ENCODE results near the gene FZD7. TPM values are rescaled to one million over a fixed set of nuclear protein-coding genes. Genes with fewer than 3 reads are reported as not detected.

Gene FZD7
- polyA plus RNA-seq, 2 donors: 2.7 to 5.7 TPM

DNA sequence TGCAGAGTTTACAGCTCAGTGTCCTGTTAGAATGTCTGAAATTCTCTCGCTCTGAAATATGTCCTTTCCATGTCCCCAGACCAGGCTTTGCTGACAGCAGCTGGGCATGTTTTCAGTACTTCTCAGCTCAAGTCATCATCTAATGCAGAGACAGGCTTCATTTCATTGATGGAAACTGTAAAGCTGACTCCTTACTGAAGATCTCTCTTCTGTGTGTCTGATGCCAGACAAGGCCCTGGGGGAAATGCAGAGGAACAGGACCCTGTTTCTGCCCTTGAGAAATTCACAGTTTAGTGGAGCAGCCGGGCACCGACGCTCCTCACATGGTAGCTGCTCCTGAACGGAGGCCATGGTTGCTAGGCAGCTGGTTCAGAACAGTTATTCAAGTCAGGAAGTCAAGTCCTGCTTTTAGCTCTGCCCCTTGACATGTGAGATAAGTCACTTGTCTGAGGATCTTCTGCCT is 24.6 kb upstream of the FZD7 start:
- Histone ChIP-seq H3K9me3 (ENCODE audit: control insufficient read depth in 2 of 2, insufficient read depth in 1 of 2, low read depth in 1 of 2, low read length in 1 of 2) (no peaks in the 10 kb centered on the region), H3K4me1 (ENCODE audit: control insufficient read depth in 2 of 2, insufficient read depth in 2 of 2, low read length in 1 of 2) (no peaks in the 10 kb centered on the region), H3K27ac (ENCODE audit: low read depth in 2 of 2, low read length in 1 of 2) (no peak overlapping the region), H3K27me3 (ENCODE audit: control insufficient read depth in 1 of 2, insufficient read depth in 2 of 2, low read length in 2 of 2) (no peaks in the 10 kb centered on the region), H3K36me3 (ENCODE audit: control insufficient read depth in 2 of 2, insufficient read depth in 2 of 2, low read length in 1 of 2) (no peaks in the 10 kb centered on the region), H3K4me3 (ENCODE audit: low read depth in 1 of 2, low read length in 2 of 2) (no peak overlapping the region)
- WGBS, 2 donors: 53 to 75% methylated on average over 5 of the region's 5 CpGs

DNA sequence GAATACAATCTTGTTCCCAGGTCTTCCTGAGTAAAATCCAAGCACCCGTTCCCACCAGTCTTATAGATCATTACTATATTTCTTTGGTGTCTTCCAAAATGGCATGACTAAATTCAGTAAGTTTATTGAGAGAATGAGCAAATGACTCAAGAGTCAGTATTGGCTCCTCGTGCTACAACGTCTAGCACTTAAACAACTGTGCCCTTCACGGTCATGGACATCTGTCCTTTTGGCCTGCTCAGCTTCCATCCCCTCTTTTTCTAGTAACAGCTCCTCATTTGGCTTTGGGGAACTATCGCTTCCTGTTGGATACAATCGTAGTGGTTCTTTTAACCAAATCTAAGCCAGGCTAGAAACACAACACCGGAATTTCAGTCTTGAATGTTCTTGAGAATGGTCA is 24.1 kb upstream of the FZD7 start:
- H3K9me3 ChIP-seq (ENCODE audit: control insufficient read depth in 2 of 2, insufficient read depth in 1 of 2, low read depth in 1 of 2, low read length in 1 of 2): no peaks in the 10 kb centered on the region
- 89 to 90% methylated on average over 7 of the region's 7 CpGs for WGBS, 2 donors
- no peak overlapping the region for H3K27ac ChIP-seq (ENCODE audit: low read depth in 2 of 2, low read length in 1 of 2)
- no peaks in the 10 kb centered on the region for H3K27me3 ChIP-seq (ENCODE audit: control insufficient read depth in 1 of 2, insufficient read depth in 2 of 2, low read length in 2 of 2)
- no peaks in the 10 kb centered on the region for H3K36me3 ChIP-seq (ENCODE audit: control insufficient read depth in 2 of 2, insufficient read depth in 2 of 2, low read length in 1 of 2)
- no peak overlapping the region for H3K4me3 ChIP-seq (ENCODE audit: low read depth in 1 of 2, low read length in 2 of 2)
- no peaks in the 10 kb centered on the region for H3K4me1 ChIP-seq (ENCODE audit: control insufficient read depth in 2 of 2, insufficient read depth in 2 of 2, low read length in 1 of 2)

DNA sequence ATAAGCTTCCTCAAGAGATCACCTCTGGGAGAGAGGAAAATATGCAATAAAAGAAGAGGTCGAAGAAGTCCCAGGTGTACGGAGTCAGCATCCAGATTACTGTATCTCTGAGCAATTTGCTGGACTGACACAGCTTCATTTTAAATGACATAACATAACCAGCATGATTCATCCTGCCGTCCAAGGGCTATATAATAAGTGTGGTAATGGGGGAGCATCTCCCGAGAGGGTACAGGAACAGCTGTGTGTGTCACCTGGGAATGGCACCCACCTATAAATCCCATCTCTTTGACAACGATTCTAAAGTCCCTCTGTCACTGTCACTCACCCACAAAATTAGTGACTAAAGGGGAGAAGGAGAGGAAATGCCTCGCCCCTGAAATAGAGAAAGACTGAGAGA is 19.3 kb upstream of the FZD7 start:
- no peak overlapping the region for H3K4me3 ChIP-seq (ENCODE audit: low read depth in 1 of 2, low read length in 2 of 2)

DNA sequence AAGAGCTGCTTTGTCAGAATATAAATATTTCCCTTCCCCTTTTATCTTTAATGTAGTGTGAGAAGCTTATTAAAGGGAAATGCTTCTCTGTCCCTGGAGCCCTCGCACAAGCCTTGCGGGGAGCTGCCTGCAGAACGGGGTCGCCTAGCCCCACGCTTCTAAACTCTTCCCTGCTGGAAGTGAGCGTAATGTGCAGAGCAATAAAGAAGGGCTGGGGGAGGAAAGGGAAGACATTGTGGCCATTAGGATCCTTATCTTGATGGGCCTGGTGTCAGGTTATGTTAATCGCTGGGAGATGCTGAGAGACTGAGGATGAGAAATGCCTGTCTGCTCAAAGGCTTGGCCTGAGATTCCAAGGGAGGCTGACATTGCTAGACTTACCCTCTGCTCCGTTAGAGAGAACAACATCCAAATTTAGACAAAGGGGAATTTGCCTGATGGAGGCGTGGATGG is 18.9 kb upstream of the FZD7 start:
- no peaks in the 10 kb centered on the region for H3K27me3 ChIP-seq (ENCODE audit: control insufficient read depth in 1 of 2, insufficient read depth in 2 of 2, low read length in 2 of 2)
- H3K27ac ChIP-seq (ENCODE audit: low read depth in 2 of 2, low read length in 1 of 2): no peak overlapping the region
- no peak overlapping the region for H3K4me3 ChIP-seq (ENCODE audit: low read depth in 1 of 2, low read length in 2 of 2)
- no peaks in the 10 kb centered on the region for H3K36me3 ChIP-seq (ENCODE audit: control insufficient read depth in 2 of 2, insufficient read depth in 2 of 2, low read length in 1 of 2)
- WGBS, 2 donors: 62 to 72% methylated on average over 9 of the region's 9 CpGs
- no peaks in the 10 kb centered on the region for H3K9me3 ChIP-seq (ENCODE audit: control insufficient read depth in 2 of 2, insufficient read depth in 1 of 2, low read depth in 1 of 2, low read length in 1 of 2)
- H3K4me1 ChIP-seq (ENCODE audit: control insufficient read depth in 2 of 2, insufficient read depth in 2 of 2, low read length in 1 of 2): no peaks in the 10 kb centered on the region

More for the DNA sequence above, 19.3 kb upstream of the FZD7 start:
- Histone ChIP-seq H3K9me3 (ENCODE audit: control insufficient read depth in 2 of 2, insufficient read depth in 1 of 2, low read depth in 1 of 2, low read length in 1 of 2) (no peaks in the 10 kb centered on the region), H3K4me1 (ENCODE audit: control insufficient read depth in 2 of 2, insufficient read depth in 2 of 2, low read length in 1 of 2) (no peaks in the 10 kb centered on the region), H3K27ac (ENCODE audit: low read depth in 2 of 2, low read length in 1 of 2) (no peak overlapping the region), H3K36me3 (ENCODE audit: control insufficient read depth in 2 of 2, insufficient read depth in 2 of 2, low read length in 1 of 2) (no peaks in the 10 kb centered on the region), H3K27me3 (ENCODE audit: control insufficient read depth in 1 of 2, insufficient read depth in 2 of 2, low read length in 2 of 2) (no peaks in the 10 kb centered on the region)
- WGBS, 2 donors: 70 to 71% methylated on average over 6 of the region's 6 CpGs

DNA sequence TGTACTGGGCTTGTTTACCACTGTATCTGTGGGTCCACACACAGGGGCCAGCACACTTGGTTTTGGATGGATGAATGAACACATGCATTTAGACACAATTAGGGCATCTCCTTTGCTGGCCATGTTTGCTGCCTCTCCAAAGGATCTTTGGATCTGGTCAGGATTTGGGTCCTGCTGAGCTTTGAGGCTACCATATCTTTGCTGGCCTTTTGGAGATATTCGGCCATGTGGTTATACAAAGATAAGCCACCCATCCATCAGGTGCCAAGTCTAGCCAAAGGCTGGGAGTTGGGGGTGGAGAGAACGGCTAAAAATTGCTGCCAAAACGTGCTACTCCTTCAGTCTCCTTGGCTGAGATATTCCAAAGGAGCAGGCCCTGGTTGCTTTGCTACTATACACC is 18.2 kb upstream of the FZD7 start:
- H3K9me3 ChIP-seq (ENCODE audit: control insufficient read depth in 2 of 2, insufficient read depth in 1 of 2, low read depth in 1 of 2, low read length in 1 of 2): no peaks in the 10 kb centered on the region
- no peaks in the 10 kb centered on the region for H3K27me3 ChIP-seq (ENCODE audit: control insufficient read depth in 1 of 2, insufficient read depth in 2 of 2, low read length in 2 of 2)
- 70 to 80% methylated on average over 3 of the region's 3 CpGs for WGBS, 2 donors
- H3K4me1 ChIP-seq (ENCODE audit: control insufficient read depth in 2 of 2, insufficient read depth in 2 of 2, low read length in 1 of 2): no peaks in the 10 kb centered on the region
- no peaks in the 10 kb centered on the region for H3K36me3 ChIP-seq (ENCODE audit: control insufficient read depth in 2 of 2, insufficient read depth in 2 of 2, low read length in 1 of 2)
- no peak overlapping the region for H3K27ac ChIP-seq (ENCODE audit: low read depth in 2 of 2, low read length in 1 of 2)
- H3K4me3 ChIP-seq (ENCODE audit: low read depth in 1 of 2, low read length in 2 of 2): no peak overlapping the region

DNA sequence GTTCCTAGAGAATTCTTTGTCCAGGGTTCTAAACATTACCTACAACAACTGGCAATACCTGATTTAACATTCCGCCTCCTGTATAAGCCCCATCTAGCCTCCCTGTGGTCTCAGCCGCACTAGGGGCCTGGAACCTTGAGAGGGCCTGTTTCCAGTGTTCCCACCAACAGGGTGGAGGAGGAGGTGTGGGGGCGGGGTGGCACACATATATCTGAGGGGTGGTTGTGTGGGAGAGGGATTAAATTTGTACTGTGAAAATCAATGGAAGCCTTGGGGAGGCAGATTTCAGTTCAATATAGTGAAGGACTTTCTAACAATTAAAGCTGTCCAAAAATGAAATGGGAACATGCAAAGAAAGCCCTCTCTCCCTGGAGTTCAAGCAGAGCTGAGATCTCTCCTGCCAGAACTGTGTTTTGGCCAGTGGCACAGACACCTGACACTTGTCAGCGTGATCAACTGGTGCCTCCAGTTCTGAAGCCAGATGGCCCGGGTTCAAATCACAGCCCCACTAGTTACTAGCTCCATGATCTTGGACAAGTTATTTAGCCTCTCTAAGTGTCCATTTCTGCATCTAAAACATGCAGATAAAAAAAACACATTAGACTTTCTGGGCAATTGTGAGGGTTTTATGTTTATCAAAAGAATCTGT is 17.0 kb upstream of the FZD7 start:
- 74% methylated on average over 5 of the region's 5 CpGs for WGBS, 2 donors
- H3K27ac ChIP-seq (ENCODE audit: low read depth in 2 of 2, low read length in 1 of 2): no peak overlapping the region

DNA sequence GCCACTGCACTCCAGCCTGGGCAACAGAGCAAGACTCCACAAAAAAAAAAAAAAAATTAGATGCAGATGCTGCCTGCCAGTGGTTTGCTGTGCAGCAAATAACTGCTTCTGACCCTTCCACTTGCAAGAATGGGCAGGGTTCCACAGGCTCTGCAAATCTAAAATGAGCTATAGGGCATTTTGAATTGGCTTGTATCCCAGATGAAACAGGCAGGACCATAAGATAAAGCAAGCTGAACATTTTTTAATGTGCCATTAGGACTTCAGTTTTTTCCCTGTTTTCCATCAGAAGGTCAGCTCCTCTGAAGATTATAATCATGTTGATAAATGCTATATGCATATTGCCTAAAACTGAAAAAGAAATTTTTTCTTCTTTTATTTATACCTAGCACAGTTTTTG is 15.7 kb upstream of the FZD7 start:
- Histone ChIP-seq H3K27me3 (ENCODE audit: control insufficient read depth in 1 of 2, insufficient read depth in 2 of 2, low read length in 2 of 2) (no peaks in the 10 kb centered on the region), H3K27ac (ENCODE audit: low read depth in 2 of 2, low read length in 1 of 2) (no peak overlapping the region), H3K4me3 (ENCODE audit: low read depth in 1 of 2, low read length in 2 of 2) (no peak overlapping the region), H3K4me1 (ENCODE audit: control insufficient read depth in 2 of 2, insufficient read depth in 2 of 2, low read length in 1 of 2) (no peaks in the 10 kb centered on the region), H3K36me3 (ENCODE audit: control insufficient read depth in 2 of 2, insufficient read depth in 2 of 2, low read length in 1 of 2) (no peaks in the 10 kb centered on the region), H3K9me3 (ENCODE audit: control insufficient read depth in 2 of 2, insufficient read depth in 1 of 2, low read depth in 1 of 2, low read length in 1 of 2) (no peaks in the 10 kb centered on the region)

More for the DNA sequence above, 17.0 kb upstream of the FZD7 start:
- Histone ChIP-seq H3K27me3 (ENCODE audit: control insufficient read depth in 1 of 2, insufficient read depth in 2 of 2, low read length in 2 of 2) (no peaks in the 10 kb centered on the region), H3K4me1 (ENCODE audit: control insufficient read depth in 2 of 2, insufficient read depth in 2 of 2, low read length in 1 of 2) (no peaks in the 10 kb centered on the region), H3K36me3 (ENCODE audit: control insufficient read depth in 2 of 2, insufficient read depth in 2 of 2, low read length in 1 of 2) (no peaks in the 10 kb centered on the region), H3K4me3 (ENCODE audit: low read depth in 1 of 2, low read length in 2 of 2) (no peak overlapping the region), H3K9me3 (ENCODE audit: control insufficient read depth in 2 of 2, insufficient read depth in 1 of 2, low read depth in 1 of 2, low read length in 1 of 2) (no peaks in the 10 kb centered on the region)

DNA sequence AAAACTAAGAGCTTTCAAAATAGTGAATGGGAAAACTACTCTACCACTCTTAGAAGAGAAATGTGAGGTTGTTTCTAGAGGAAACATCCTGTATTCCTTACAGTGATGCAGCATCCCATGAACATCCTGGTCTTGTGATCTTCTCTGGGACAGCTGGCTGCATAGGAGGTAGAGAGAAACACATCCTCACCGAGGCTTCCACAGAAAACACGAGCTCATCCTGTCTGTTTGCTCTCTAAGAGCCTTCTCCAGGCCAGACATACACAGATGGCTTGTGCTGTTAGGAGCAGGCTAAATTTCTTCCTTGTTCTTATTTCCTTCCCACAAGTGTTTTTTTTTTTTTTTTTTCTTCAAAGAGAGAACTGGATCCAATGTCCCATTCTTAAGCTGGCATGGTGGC is 14.7 kb upstream of the FZD7 start:
- no peak overlapping the region for H3K27ac ChIP-seq (ENCODE audit: low read depth in 2 of 2, low read length in 1 of 2)
- no peaks in the 10 kb centered on the region for H3K27me3 ChIP-seq (ENCODE audit: control insufficient read depth in 1 of 2, insufficient read depth in 2 of 2, low read length in 2 of 2)
- WGBS, 2 donors: 35 to 42% methylated on average over 2 of the region's 2 CpGs
- no peaks in the 10 kb centered on the region for H3K4me1 ChIP-seq (ENCODE audit: control insufficient read depth in 2 of 2, insufficient read depth in 2 of 2, low read length in 1 of 2)
- H3K4me3 ChIP-seq (ENCODE audit: low read depth in 1 of 2, low read length in 2 of 2): no peak overlapping the region
- H3K36me3 ChIP-seq (ENCODE audit: control insufficient read depth in 2 of 2, insufficient read depth in 2 of 2, low read length in 1 of 2): no peaks in the 10 kb centered on the region
- H3K9me3 ChIP-seq (ENCODE audit: control insufficient read depth in 2 of 2, insufficient read depth in 1 of 2, low read depth in 1 of 2, low read length in 1 of 2): no peaks in the 10 kb centered on the region

DNA sequence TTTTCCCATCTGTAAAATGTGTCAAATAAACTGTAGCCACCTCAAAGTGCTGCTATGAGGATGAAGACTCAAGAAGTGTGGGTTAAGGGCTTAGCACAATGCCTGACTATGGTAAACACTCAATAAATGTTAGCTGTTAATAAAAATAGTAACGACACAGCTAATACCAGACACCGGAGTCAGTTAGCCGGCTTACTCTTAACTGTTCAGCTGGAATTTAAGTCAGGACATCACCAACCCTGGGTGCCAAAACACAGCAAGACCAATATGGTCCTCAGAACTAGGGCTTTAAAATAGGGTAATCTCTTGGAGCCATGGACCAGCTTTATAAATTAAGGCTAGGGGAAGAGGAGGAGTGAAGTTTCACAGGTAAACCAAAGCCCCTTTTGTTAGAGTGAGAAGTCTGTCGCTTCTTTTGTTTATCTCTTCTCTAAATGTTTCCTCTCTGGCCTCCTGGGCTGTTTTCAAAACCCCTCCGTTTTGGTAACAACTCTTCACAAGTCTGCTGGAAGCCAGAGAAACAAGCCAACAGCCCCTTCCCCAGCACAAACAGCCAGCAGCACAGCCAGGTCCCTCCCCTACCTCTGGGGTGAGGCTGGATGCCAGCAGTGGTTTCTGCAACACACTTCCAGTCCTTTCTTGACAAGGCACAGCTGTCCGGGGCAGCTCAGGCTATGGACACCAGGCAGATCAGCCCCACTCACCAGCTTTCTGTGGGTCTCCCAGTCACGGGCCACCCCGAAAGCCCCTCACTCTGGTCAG is 13.8 kb upstream of the FZD7 start:
- H3K27me3 ChIP-seq (ENCODE audit: control insufficient read depth in 1 of 2, insufficient read depth in 2 of 2, low read length in 2 of 2): no peaks in the 10 kb centered on the region
- WGBS, 2 donors: 62 to 67% methylated on average over 8 of the region's 8 CpGs
- no peaks in the 10 kb centered on the region for H3K4me1 ChIP-seq (ENCODE audit: control insufficient read depth in 2 of 2, insufficient read depth in 2 of 2, low read length in 1 of 2)
- H3K4me3 ChIP-seq (ENCODE audit: low read depth in 1 of 2, low read length in 2 of 2): no peak overlapping the region
- no peaks in the 10 kb centered on the region for H3K9me3 ChIP-seq (ENCODE audit: control insufficient read depth in 2 of 2, insufficient read depth in 1 of 2, low read depth in 1 of 2, low read length in 1 of 2)
- no peaks in the 10 kb centered on the region for H3K36me3 ChIP-seq (ENCODE audit: control insufficient read depth in 2 of 2, insufficient read depth in 2 of 2, low read length in 1 of 2)
- no peak overlapping the region for H3K27ac ChIP-seq (ENCODE audit: low read depth in 2 of 2, low read length in 1 of 2)

DNA sequence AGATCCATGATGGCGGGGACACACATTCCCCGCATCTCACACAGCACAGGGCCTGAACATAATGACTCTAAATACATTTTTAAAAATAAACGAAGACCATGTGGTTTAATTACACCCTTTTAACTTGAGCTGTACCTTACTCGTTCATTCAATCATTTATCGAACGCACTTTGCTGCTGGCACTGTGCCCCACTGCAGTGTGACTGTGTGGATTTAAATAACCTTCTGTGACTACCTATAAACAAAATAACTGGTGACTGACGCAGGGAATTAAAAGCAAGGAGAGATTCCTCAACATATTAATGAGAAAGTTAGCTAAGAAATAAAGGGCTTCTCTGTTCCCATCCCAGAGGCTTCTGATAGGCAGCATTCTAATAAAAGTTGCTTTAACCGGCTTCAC is 10.9 kb upstream of the FZD7 start:
- 63 to 68% methylated on average over 8 of the region's 8 CpGs for WGBS, 2 donors
- Histone ChIP-seq H3K36me3 (ENCODE audit: control insufficient read depth in 2 of 2, insufficient read depth in 2 of 2, low read length in 1 of 2) (no peaks in the 10 kb centered on the region), H3K4me3 (ENCODE audit: low read depth in 1 of 2, low read length in 2 of 2) (no peak overlapping the region), H3K27ac (ENCODE audit: low read depth in 2 of 2, low read length in 1 of 2) (no peak overlapping the region), H3K27me3 (ENCODE audit: control insufficient read depth in 1 of 2, insufficient read depth in 2 of 2, low read length in 2 of 2) (no peaks in the 10 kb centered on the region), H3K4me1 (ENCODE audit: control insufficient read depth in 2 of 2, insufficient read depth in 2 of 2, low read length in 1 of 2) (no peaks in the 10 kb centered on the region), H3K9me3 (ENCODE audit: control insufficient read depth in 2 of 2, insufficient read depth in 1 of 2, low read depth in 1 of 2, low read length in 1 of 2) (no peaks in the 10 kb centered on the region)
